ENCODE data around the gene BRSK1. TPM values are rescaled to one million over a fixed set of nuclear protein-coding genes. Genes with fewer than 3 reads are reported as not detected.

The BRSK1 gene
- total RNA-seq, 3 donors from 2014 or later = 4.0 to 6.5 (median 5.0) TPM

GRCh38 chr19:55249841-55250240 is 34.0 kb upstream of the BRSK1 start:
- Mint-ChIP-seq H3K36me3 (ENCODE audit: insufficient read depth) (peaks cover 7% of the 10 kb centered on the region), H3K9me3 (no peaks in the 10 kb centered on the region), H3K4me1 (ENCODE audit: low read depth) (peaks cover 62% of the 10 kb centered on the region), H3K4me3 (no peak overlapping the region), H3K27me3 (ENCODE audit: low read depth) (no peaks in the 10 kb centered on the region)
- ATAC-seq (no peak), DNase-seq (no peak)

- no peaks in the 10 kb centered on the region for H3K27me3 Mint-ChIP-seq (ENCODE audit: low read depth)
- peaks cover 68% of the 10 kb centered on the region for H3K4me1 Mint-ChIP-seq (ENCODE audit: low read depth)
These were observed 33.3 kb upstream of the BRSK1 start for GRCh38 chr19:55250262-55251036.

GRCh38 chr19:55251341-55252081 is 32.3 kb upstream of the BRSK1 start:
- DNase-seq (peak; percentile 34), ATAC-seq (peak in 1 of 2 donors; percentile 18)
- H3K4me3 Mint-ChIP-seq = peak overlapping the region; percentile 74
- peaks cover 14% of the 10 kb centered on the region for H3K36me3 Mint-ChIP-seq (ENCODE audit: insufficient read depth)
- peaks cover 79% of the 10 kb centered on the region for H3K4me1 Mint-ChIP-seq (ENCODE audit: low read depth)
- H3K27me3 Mint-ChIP-seq (ENCODE audit: low read depth) = no peaks in the 10 kb centered on the region
- H3K9me3 Mint-ChIP-seq = no peaks in the 10 kb centered on the region

More at GRCh38 chr19:55250262-55251036, 33.3 kb upstream of the BRSK1 start:
- H3K9me3 Mint-ChIP-seq = no peaks in the 10 kb centered on the region
- ATAC-seq = no peak
- H3K36me3 Mint-ChIP-seq (ENCODE audit: insufficient read depth) = peaks cover 7% of the 10 kb centered on the region
- H3K4me3 Mint-ChIP-seq = peak overlapping the region; percentile 74
- DNase-seq = no peak

GRCh38 chr19:55252760-55253663 is 30.8 kb upstream of the BRSK1 start:
- no peak for ATAC-seq
- Mint-ChIP-seq H3K36me3 (ENCODE audit: insufficient read depth) (peaks cover 16% of the 10 kb centered on the region), H3K9me3 (no peaks in the 10 kb centered on the region), H3K27me3 (ENCODE audit: low read depth) (no peaks in the 10 kb centered on the region), H3K4me1 (ENCODE audit: low read depth) (peaks cover 83% of the 10 kb centered on the region), H3K4me3 (peak overlapping the region; percentile 97)
- no peak for DNase-seq

GRCh38 chr19:55253842-55254624 is 29.8 kb upstream of the BRSK1 start:
- H3K9me3 Mint-ChIP-seq = no peaks in the 10 kb centered on the region
- peaks cover 16% of the 10 kb centered on the region for H3K36me3 Mint-ChIP-seq (ENCODE audit: insufficient read depth)
- H3K27me3 Mint-ChIP-seq (ENCODE audit: low read depth) = no peaks in the 10 kb centered on the region
- peaks cover 72% of the 10 kb centered on the region for H3K4me1 Mint-ChIP-seq (ENCODE audit: low read depth)
- H3K4me3 Mint-ChIP-seq = peak overlapping the region; percentile 97
- DNase-seq = peak; percentile 52
- ATAC-seq = peak; percentile 32

- no peak for ATAC-seq
- Mint-ChIP-seq H3K36me3 (ENCODE audit: insufficient read depth) (peaks cover 16% of the 10 kb centered on the region), H3K4me1 (ENCODE audit: low read depth) (peaks cover 73% of the 10 kb centered on the region), H3K4me3 (peak overlapping the region; percentile 97), H3K27me3 (ENCODE audit: low read depth) (no peaks in the 10 kb centered on the region), H3K9me3 (no peaks in the 10 kb centered on the region)
- no peak for DNase-seq
These were observed 29.2 kb upstream of the BRSK1 start for GRCh38 chr19:55254625-55254977.

GRCh38 chr19:55255618-55256423 is 28.0 kb upstream of the BRSK1 start:
- H3K36me3 Mint-ChIP-seq (ENCODE audit: insufficient read depth) = peaks cover 15% of the 10 kb centered on the region
- no peaks in the 10 kb centered on the region for H3K9me3 Mint-ChIP-seq
- peaks cover 75% of the 10 kb centered on the region for H3K4me1 Mint-ChIP-seq (ENCODE audit: low read depth)
- peak; percentile 38 for DNase-seq
- H3K4me3 Mint-ChIP-seq = peak overlapping the region; percentile 97
- H3K27me3 Mint-ChIP-seq (ENCODE audit: low read depth) = no peaks in the 10 kb centered on the region
- ATAC-seq = peak in 1 of 2 donors; percentile 6

- Mint-ChIP-seq H3K36me3 (ENCODE audit: insufficient read depth) (peaks cover 10% of the 10 kb centered on the region), H3K9me3 (no peaks in the 10 kb centered on the region), H3K4me3 (peak overlapping the region; percentile 97), H3K27me3 (ENCODE audit: low read depth) (no peaks in the 10 kb centered on the region), H3K4me1 (ENCODE audit: low read depth) (peaks cover 65% of the 10 kb centered on the region)
- ATAC-seq (no peak), DNase-seq (no peak)
These were observed 27.0 kb upstream of the BRSK1 start for GRCh38 chr19:55256562-55257460.

- peaks cover 56% of the 10 kb centered on the region for H3K4me1 Mint-ChIP-seq (ENCODE audit: low read depth)
- peaks cover 13% of the 10 kb centered on the region for H3K36me3 Mint-ChIP-seq (ENCODE audit: insufficient read depth)
- ATAC-seq (no peak), DNase-seq (no peak)
- no peaks in the 10 kb centered on the region for H3K27me3 Mint-ChIP-seq (ENCODE audit: low read depth)
- peak overlapping the region; percentile 97 for H3K4me3 Mint-ChIP-seq
- no peaks in the 10 kb centered on the region for H3K9me3 Mint-ChIP-seq
These were observed 26.1 kb upstream of the BRSK1 start for GRCh38 chr19:55257461-55258420.

- Mint-ChIP-seq H3K36me3 (ENCODE audit: insufficient read depth) (peaks cover 14% of the 10 kb centered on the region), H3K4me3 (peak overlapping the region; percentile 81), H3K9me3 (no peaks in the 10 kb centered on the region), H3K27me3 (ENCODE audit: low read depth) (no peaks in the 10 kb centered on the region), H3K4me1 (ENCODE audit: low read depth) (peaks cover 49% of the 10 kb centered on the region)
- DNase-seq (peak; percentile 34), ATAC-seq (peak; percentile 27 to 33)
These were observed 25.3 kb upstream of the BRSK1 start for GRCh38 chr19:55258476-55258827.

- H3K36me3 Mint-ChIP-seq (ENCODE audit: insufficient read depth) = peaks cover 14% of the 10 kb centered on the region
- peak; percentile 90 for DNase-seq
- ATAC-seq = peak; percentile 77 to 79
These were observed 24.8 kb upstream of the BRSK1 start, which contains the start of gene PPP6R1 for GRCh38 chr19:55258828-55259539. Gene PPP6R1, minus strand, starts transcription at chr19:55259017. Its CDS starts 11,914 bp downstream, at chr19:55247103.

More at GRCh38 chr19:55258828-55259539, 24.8 kb upstream of the BRSK1 start, which contains the start of gene PPP6R1:
- no peaks in the 10 kb centered on the region for H3K27me3 Mint-ChIP-seq (ENCODE audit: low read depth)
- peak within 1 kb of the TSS; percentile 97 for H3K4me3 Mint-ChIP-seq
- peaks cover 44% of the 10 kb centered on the region for H3K4me1 Mint-ChIP-seq (ENCODE audit: low read depth)
- H3K9me3 Mint-ChIP-seq = no peaks in the 10 kb centered on the region

Measured in activated T-cell treated with anti-CD3 and anti-CD28 coated beads, Interleukin-2, amount 50 U/mL, for 4 hours (primary cell).